Heart right ventricle (tissue), 16 donors: ENCODE data around the gene APOM. TPM values are rescaled to one million over a fixed set of nuclear protein-coding genes. Genes with fewer than 3 reads are reported as not detected.

ENCODE experiments used
- ATAC-seq, 8 donors: fragments of 200-7000 bp; cut with Tn5 transposase; one replicate each; pipeline ENCODE4 v1.9.1; 2020; ENCODE audit warnings: mild to moderate bottlenecking in 8 of 8, moderate library complexity in 8 of 8, moderate number of reproducible peaks in 1 of 8
- DNase-seq, 2 donors: peaks; one replicate each; pipeline ENCODE4 v3.0.0-alpha.2; 2020
- H3K27ac ChIP-seq, 10 donors: fragments of 200-600 bp; sonication (generic) in 2 of 10; one replicate each; pipeline versions ENCODE4 v1.5.0 to v1.8.0; 2020 to 2022; ENCODE audit warnings: mild to moderate bottlenecking in 3 of 10
- H3K27me3 ChIP-seq, 7 donors: fragments of 200-600 bp; one replicate each; pipeline ENCODE4 v1.8.0; 2021 to 2022; ENCODE audit warnings: mild to moderate bottlenecking in 2 of 7
- H3K36me3 ChIP-seq, 9 donors: fragments of 200-600 bp; sonication (generic) in 1 of 9; one replicate each; pipeline versions ENCODE4 v1.5.0 to v1.8.0; 2020 to 2022; ENCODE audit warnings: mild to moderate bottlenecking in 2 of 9
- H3K4me1 ChIP-seq, 9 donors: fragments of 200-600 bp; sonication (generic) in 1 of 9; one replicate each; pipeline versions ENCODE4 v1.5.0 to v1.8.0; 2020 to 2022; ENCODE audit warnings: mild to moderate bottlenecking in 4 of 9
- H3K4me3 ChIP-seq, 10 donors: fragments of 200-600 bp; sonication (generic) in 2 of 10; one replicate each; pipeline versions ENCODE4 v1.5.0 to v1.8.0; 2020 to 2022; ENCODE audit warnings: mild to moderate bottlenecking in 7 of 10, moderate library complexity in 2 of 10
- H3K9me3 ChIP-seq, 11 donors: fragments of 200-600 bp in 10 of 11; sonication (generic) in 2 of 11; one replicate each; pipeline versions ENCODE4 v1.5.0 to v1.8.0; 2013 to 2022; ENCODE audit warnings: mild to moderate bottlenecking in 2 of 11, control low read depth in 1 of 11, moderate library complexity in 1 of 11
- WGBS, 2 donors: extraction: QIAGEN DNeasy Blood & Tissue Kit; methylation state at CpG; one replicate each; pipeline ENCODE4 v1.1.7; 2013; ENCODE audit warnings: inconsistent platforms in 1 of 2; 5-methylcytosine and 5-hydroxymethylcytosine counted together
- intact Hi-C, 10 donors: fragments of 100-400 bp; cut with DNase I; formaldehyde crosslinking; loops; one replicate each; pipeline versions ENCODE4 v1.11.1 to v1.14.2; 2022
- polyA plus RNA-seq, 2 donors: library from polyadenylated mRNA; stranded (reverse); fragments of 200-250 nt; gene quantifications; one replicate each; pipeline ENCODE4 v1.2.3, GENCODE V29; 2013
- total RNA-seq, 10 donors: library from RNA; stranded (reverse); fragmentation: NEBNext Ultra II Directional in 3 of 10; extraction: Animal tissue kit (Norgen Biotek cat#: 25700) in 3 of 10; gene quantifications; one replicate each; pipeline versions ENCODE4 v1.2.1 to v1.2.4, GENCODE V29; 2021 to 2023
- TF ChIP-seq, protein P1 (sequence below), 9 donors: fragments of 200-600 bp; sonication (generic) in 2 of 9; IDR thresholded peaks; one replicate each; pipeline versions ENCODE4 v1.5.0 to v1.8.0; 2021 to 2022; ENCODE audit warnings: antibody characterized with exemption in 9 of 9, mild to moderate bottlenecking in 5 of 9, moderate library complexity in 1 of 9
- donor health status: Arrhythmogenic right ventricular cardiomyopathy.
- donor health status: ischemic (EF 13 %, LVEDD 7.1; RV severe dilation, severe dysfunction).
- donor health status: healthy with polysubstance abuse.
- donor health status: DM: no; HTN: yes; CAD: no.
- donor health status: DM: no; HTN: no; CAD: no.
- donor health status: ischemic (EF 25% LVEDD 6.9; RV normal size, moderate dysfunction).
- donor health status: ischemic (EF 25% LVEDD 5.7; RV mildly dilated, moderate dysfunction).
- donor health status: healthy.
- donor health status: DM: yes; HTN: yes; CAD: no.
- donor health status: Ischemic cardiomyopathy.
- donor health status: ischemic (EF 35%, LVEDD 5.7; RV mildly dilated, moderate dysfunction).
- donor health status: nonischemic (EF 11% LVEDD 7.7; RV severe dilation, severe dysfunction).
- donor health status: DM: yes; HTN: yes; CAD: no.
- donor health status: PGD.
- donor health status: ischemic (EF 29% LVEDD 5.4; RV normal size, mild dysfunction).
- donor health status: nonischemic (EF 23%, LVEDD 6.1; RV moderate dilation, normal function).

The APOM gene
- total and polyA plus RNA-seq, 12 donors: 1.8 to 7.4 (median 3.0) TPM

DNA sequence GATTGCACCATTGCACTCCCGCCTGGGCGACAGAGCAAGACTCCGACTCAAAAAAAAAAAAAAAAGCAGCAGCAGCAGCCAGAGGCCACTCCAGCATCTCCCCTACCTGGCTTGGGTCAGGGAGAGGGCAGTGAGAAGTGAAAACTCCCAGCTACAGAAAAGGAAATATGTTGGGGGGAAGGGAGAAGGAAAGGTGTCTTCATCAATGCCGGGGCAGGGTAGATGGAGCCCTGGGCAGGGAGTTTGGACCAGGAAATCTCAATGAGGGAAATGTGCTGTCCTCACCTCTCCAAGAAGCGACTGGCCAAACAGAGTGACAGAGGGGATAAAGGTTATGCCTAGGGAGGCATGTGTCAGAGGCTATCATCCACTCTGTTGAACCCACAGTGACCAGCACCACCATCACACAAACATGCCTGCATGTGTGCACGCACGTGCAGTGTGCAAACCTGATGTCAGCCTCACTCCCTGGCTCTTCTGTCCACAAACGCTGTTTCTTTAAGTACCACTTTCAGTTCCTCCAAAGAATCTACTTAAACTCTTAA, 41.5 kb upstream of the APOM start:
- H3K9me3 ChIP-seq: no peaks in the 10 kb centered on the region
- peak overlapping the region in 1 of 10 donors; percentile 49 for H3K4me3 ChIP-seq
- peak overlapping the region in 1 of 10 donors; percentile 86 for H3K27ac ChIP-seq
- ATAC-seq: peak in 2 of 8 donors; percentile 42 to 52
- 78 to 81% methylated on average over 8 of the region's 8 CpGs for WGBS, 2 donors
- H3K4me1 ChIP-seq: peaks cover 0 to 7% (median under 1%) of the 10 kb centered on the region in 9 donors
- H3K36me3 ChIP-seq: no peaks in the 10 kb centered on the region
- intact Hi-C loops: no loop called here
- no peaks in the 10 kb centered on the region for H3K27me3 ChIP-seq
- DNase-seq: no peak
- TF ChIP-seq, protein P1, sequence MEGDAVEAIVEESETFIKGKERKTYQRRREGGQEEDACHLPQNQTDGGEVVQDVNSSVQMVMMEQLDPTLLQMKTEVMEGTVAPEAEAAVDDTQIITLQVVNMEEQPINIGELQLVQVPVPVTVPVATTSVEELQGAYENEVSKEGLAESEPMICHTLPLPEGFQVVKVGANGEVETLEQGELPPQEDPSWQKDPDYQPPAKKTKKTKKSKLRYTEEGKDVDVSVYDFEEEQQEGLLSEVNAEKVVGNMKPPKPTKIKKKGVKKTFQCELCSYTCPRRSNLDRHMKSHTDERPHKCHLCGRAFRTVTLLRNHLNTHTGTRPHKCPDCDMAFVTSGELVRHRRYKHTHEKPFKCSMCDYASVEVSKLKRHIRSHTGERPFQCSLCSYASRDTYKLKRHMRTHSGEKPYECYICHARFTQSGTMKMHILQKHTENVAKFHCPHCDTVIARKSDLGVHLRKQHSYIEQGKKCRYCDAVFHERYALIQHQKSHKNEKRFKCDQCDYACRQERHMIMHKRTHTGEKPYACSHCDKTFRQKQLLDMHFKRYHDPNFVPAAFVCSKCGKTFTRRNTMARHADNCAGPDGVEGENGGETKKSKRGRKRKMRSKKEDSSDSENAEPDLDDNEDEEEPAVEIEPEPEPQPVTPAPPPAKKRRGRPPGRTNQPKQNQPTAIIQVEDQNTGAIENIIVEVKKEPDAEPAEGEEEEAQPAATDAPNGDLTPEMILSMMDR (IDR thresholded peaks at IDR 0.05): no peak

DNA sequence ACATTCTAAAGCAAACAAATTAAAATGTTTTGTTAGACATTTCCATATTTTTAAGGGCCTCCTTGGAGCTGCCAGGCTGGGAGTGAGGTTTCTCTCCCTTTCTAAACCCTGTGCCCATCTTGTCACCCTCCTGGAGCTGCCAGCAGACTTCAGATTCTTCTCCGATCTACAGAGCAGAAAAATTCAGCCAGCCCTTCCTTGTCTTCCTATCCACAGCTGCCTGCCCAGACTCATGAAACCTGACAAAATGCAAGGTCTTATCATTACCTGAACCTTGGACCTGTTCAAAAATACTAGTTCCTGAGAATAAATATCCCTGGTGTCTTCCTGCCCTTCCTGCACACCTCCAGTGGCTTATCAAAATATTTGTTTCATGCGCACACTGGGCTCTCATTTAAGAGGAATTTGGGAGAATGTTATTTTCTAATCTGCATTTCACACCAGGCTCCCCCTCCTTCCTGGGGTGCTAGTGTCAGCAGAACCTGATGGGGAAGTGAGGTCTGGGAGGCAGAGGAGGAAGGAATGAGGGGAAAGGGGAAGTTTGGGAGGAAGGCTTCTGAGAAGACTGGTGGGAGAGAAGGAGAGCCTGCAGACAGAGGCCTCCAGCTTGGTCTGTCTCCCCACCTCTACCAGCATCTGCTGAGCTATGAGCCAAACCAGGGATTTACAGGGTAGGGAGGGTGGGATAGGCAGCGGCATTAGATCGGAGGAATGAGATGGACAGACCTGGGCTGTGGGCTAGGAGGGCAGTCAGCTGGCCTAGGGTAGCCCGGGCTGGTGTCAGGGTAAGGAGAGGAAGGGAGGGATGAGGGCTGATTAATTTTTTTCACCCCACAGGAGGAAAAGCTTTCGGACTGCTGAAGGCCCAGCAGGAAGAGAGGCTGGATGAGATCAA, 40.8 kb upstream of the APOM start, which contains the start of gene AIF1:
AIF1 (plus strand) TSS at position 551 of the 895 bp plus-strand sequence; CDS start at position 647, 96 bp downstream.
- no peaks in the 10 kb centered on the region for H3K27me3 ChIP-seq
- H3K9me3 ChIP-seq: no peaks in the 10 kb centered on the region
- peaks cover 0 to 13% (median 5%) of the 10 kb centered on the region in 9 donors for H3K4me1 ChIP-seq
- ATAC-seq (peak in 2 of 8 donors; percentile 26 to 31), DNase-seq (no peak)
- peak within 1 kb of the TSS in 5 of 10 donors; percentile 26 to 86 (median 37) for H3K27ac ChIP-seq
- 62 to 74% methylated on average over 6 of the region's 6 CpGs for WGBS, 2 donors
- H3K36me3 ChIP-seq: no peaks in the 10 kb centered on the region
- intact Hi-C loops: loop anchor here in 2 of 10 donors (5.0 kb wide), 1 partner anchor 68 kb away; the partner anchor contains the start of genes ATP6V1G2 (in 2 of the 2) and NFKBIL1 (in 2 of the 2)
- TF ChIP-seq, protein P1 (IDR thresholded peaks at IDR 0.05): no peak
- peak within 1 kb of the TSS in 6 of 10 donors; percentile 19 to 49 (median 28) for H3K4me3 ChIP-seq

DNA sequence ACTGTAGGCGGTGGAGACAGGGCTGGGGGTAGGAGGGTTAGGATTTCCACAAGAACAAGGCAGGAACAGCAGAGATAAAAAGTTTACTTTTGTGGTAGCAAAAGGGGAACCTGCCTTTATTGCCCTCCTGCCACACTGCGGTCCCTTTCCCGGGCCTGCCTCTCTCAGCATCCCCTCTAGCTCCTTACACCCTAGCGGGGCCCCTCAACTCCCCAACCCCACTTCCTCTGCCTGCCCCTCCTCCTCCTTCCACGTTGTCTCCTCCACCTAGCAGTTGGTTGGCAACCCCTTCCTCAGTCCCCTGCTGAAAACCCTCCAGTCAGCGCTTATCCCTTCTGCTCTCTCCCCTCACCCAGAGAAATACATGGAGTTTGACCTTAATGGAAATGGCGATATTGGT, 39.9 kb upstream of the APOM start:
- WGBS, 2 donors: 64 to 72% methylated on average over 7 of the region's 7 CpGs
- H3K4me3 ChIP-seq: peak overlapping the region in 6 of 10 donors; percentile 19 to 49 (median 28)
- H3K4me1 ChIP-seq: peaks cover 0 to 13% (median 5%) of the 10 kb centered on the region in 9 donors
- no peaks in the 10 kb centered on the region for H3K9me3 ChIP-seq
- intact Hi-C loops: loop anchor here in 2 of 10 donors (5.0 kb wide), 1 partner anchor 68 kb away; the partner anchor contains the start of genes ATP6V1G2 (in 2 of the 2) and NFKBIL1 (in 2 of the 2)
- TF ChIP-seq, protein P1 (IDR thresholded peaks at IDR 0.05): no peak
- no peaks in the 10 kb centered on the region for H3K27me3 ChIP-seq
- H3K27ac ChIP-seq: peak overlapping the region in 5 of 10 donors; percentile 26 to 86 (median 37)
- ATAC-seq (no peak), DNase-seq (no peak)
- H3K36me3 ChIP-seq: no peaks in the 10 kb centered on the region

DNA sequence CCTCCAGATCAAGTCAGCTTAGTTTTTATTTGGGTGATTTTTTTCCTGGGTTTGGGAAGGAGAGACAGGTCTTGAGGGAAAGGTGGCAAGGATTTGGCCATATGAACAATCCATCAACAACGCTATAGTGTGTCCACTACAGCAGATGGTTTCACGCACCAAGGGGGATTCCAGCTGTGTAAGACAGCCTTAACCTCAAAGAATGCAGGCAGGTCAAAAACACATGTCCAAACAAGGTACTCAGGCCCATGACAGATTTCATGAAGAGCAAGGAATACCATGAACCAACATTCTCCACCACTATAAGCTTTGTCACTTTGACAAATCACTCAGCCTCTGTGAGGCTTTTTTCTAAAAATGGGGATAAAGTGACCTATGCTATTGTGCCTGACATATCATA, 38.7 kb upstream of the APOM start:
- ATAC-seq (no peak), DNase-seq (no peak)
- intact Hi-C loops: loop anchor here in 2 of 10 donors (5.0 kb wide), 1 partner anchor 70 kb away; the partner anchor contains the start of genes ATP6V1G2 (in 2 of the 2) and NFKBIL1 (in 2 of the 2)
- Histone ChIP-seq H3K9me3 (no peaks in the 10 kb centered on the region), H3K36me3 (no peaks in the 10 kb centered on the region), H3K4me3 (no peak overlapping the region), H3K27me3 (no peaks in the 10 kb centered on the region), H3K27ac (no peak overlapping the region), H3K4me1 (peaks cover 0 to 21% (median 13%) of the 10 kb centered on the region in 9 donors)
- 93% methylated on average over 2 of the region's 2 CpGs for WGBS, 2 donors
- TF ChIP-seq, protein P1 (IDR thresholded peaks at IDR 0.05): no peak
